CD8-positive, alpha-beta memory T cell (primary cell): ENCODE results near the gene DGKA. TPM values are rescaled to one million over a fixed set of nuclear protein-coding genes. Genes with fewer than 3 reads are reported as not detected.
A peak's percentile ranks its signal among the peaks of the same experiment; 100 is the strongest.
"Not testable (repeated sequence)": the region's sequence is repeated elsewhere in the genome, so short reads cannot be mapped to it uniquely, and the experiment has no call there.

Experiments
- CTCF ChIA-PET: fragments of 350-600 bp; sonication (Branson Sonifier 250); formaldehyde crosslinking; loops from one replicate; lab custom pipeline; 2021; ENCODE audit warnings: antibody characterized with exemption; lab: Charles Lee
- POLR2A ChIA-PET: fragments of 350-600 bp; sonication (Branson Sonifier 250); formaldehyde crosslinking; loops from one replicate; lab custom pipeline; 2021; ENCODE audit warnings: antibody characterized with exemption; lab: Charles Lee
- DNase-seq, 5 donors: peaks; one replicate each; pipeline versions ENCODE4 v3.0.0 to v3.0.0-alpha.2; 2020 to 2022; ENCODE audit warnings: mixed read lengths in 1 of 5
- H3K27ac ChIP-seq: one replicate; pipeline ENCODE4 v1.7.0; 2013; ENCODE audit warnings: low read depth, mild to moderate bottlenecking, low read length, moderate library complexity
- H3K27me3 ChIP-seq: 2 replicates; pipeline ENCODE4 v1.7.0; 2013; ENCODE audit warnings: low read length, mild to moderate bottlenecking; ENCODE audit not compliant: insufficient read depth, poor library complexity, severe bottlenecking
- H3K36me3 ChIP-seq: 2 replicates; pipeline ENCODE4 v1.7.0; 2013; ENCODE audit warnings: mild to moderate bottlenecking, low read length, moderate library complexity; ENCODE audit not compliant: insufficient read depth
- H3K4me1 ChIP-seq: 2 replicates; pipeline ENCODE4 v1.7.0; 2013; ENCODE audit warnings: mild to moderate bottlenecking, low read length, moderate library complexity; ENCODE audit not compliant: insufficient read depth
- H3K4me3 ChIP-seq: 2 replicates; pipeline ENCODE4 v1.7.0; 2013; ENCODE audit warnings: mild to moderate bottlenecking, low read length
- H3K9me3 ChIP-seq: 2 replicates; pipeline ENCODE4 v1.7.0; 2013; ENCODE audit warnings: mild to moderate bottlenecking, low read length
- H3K27ac Mint-ChIP-seq, 8 donors: one replicate each; pipeline ENCODE4 v1.8.0; 2020 to 2021; ENCODE audit warnings: mixed read lengths in 8 of 8, mild to moderate bottlenecking in 6 of 8, inconsistent platforms in 3 of 8, moderate library complexity in 3 of 8
- H3K27me3 Mint-ChIP-seq, 2 donors: one replicate each; pipeline ENCODE4 v1.8.0; 2020 to 2021; ENCODE audit warnings: mixed read lengths in 2 of 2, mild to moderate bottlenecking in 1 of 2, moderate library complexity in 1 of 2
- H3K36me3 Mint-ChIP-seq, 3 donors: one replicate each; pipeline ENCODE4 v1.8.0; 2020 to 2021; ENCODE audit warnings: mixed read lengths in 3 of 3, inconsistent platforms in 1 of 3, mild to moderate bottlenecking in 1 of 3
- H3K4me1 Mint-ChIP-seq, 3 donors: one replicate each; pipeline ENCODE4 v1.8.0; 2020 to 2021; ENCODE audit warnings: mixed read lengths in 3 of 3, inconsistent platforms in 1 of 3, mild to moderate bottlenecking in 1 of 3
- H3K4me3 Mint-ChIP-seq, 7 donors: one replicate each; pipeline ENCODE4 v1.8.0; 2020 to 2021; ENCODE audit warnings: mixed read lengths in 7 of 7, mild to moderate bottlenecking in 6 of 7, moderate library complexity in 4 of 7, inconsistent platforms in 2 of 7
- H3K9me3 Mint-ChIP-seq, 5 donors: one replicate each; pipeline ENCODE4 v1.8.0; 2020 to 2022; ENCODE audit warnings: mixed read lengths in 5 of 5, mild to moderate bottlenecking in 3 of 5, moderate library complexity in 2 of 5, inconsistent platforms in 1 of 5
- polyA plus RNA-seq: library from polyadenylated mRNA; unstranded; fragments of 300-500 nt; fragmentation: Illumina TruSeq; gene quantifications from one replicate; pipeline ENCODE4 v1.2.3, GENCODE V29; 2021
- total RNA-seq, 2 experiments: library from RNA; stranded (reverse); gene quantifications; one replicate each; pipeline ENCODE4 v1.2.3, GENCODE V29; 2021

DGKA gene
- total and polyA plus RNA-seq, 3 experiments from 2014 or later: 221 to 236 (median 234) TPM

DNA sequence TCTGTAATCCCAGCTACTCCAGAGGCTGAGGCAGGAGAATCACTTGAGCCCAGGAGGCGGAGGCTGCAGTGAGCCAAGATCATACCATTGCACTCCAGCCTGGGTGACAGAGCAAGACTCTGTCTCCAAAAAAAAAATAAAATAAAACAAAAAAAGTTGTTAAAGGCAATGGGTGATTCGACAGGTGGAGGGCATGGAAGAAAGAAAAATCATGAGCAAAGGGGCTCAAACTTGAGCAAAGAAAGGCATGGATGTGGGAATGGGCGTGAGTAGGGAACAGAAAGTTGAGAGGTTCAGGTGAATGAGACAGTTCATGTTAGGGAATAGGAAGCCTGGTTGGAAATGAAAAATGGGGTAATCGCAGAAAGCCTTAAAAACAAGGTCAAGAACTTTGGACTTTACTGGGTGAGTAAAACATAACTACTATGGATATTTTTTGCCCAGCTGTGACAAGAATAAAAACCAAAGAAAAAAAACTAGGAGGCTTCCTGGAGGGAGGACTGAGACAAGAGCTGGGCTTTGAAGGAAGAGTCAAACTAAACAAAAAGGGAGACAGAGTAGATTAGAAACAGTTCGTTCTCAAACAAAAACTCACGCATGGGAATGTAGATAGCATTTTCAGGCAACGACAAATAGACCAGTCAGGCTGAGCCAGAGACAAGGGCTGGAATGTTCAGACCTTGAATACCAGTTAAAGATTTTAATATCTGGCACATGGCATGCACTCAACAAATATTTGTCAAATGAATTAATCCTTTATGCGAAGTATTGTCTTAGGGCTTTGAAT, 22.0 kb upstream of the DGKA start:
- no peaks in the 10 kb centered on the region for H3K9me3 ChIP-seq
- no peaks in the 10 kb centered on the region for H3K27me3 ChIP-seq
- Mint-ChIP-seq H3K27ac (peak overlapping the region; percentile 8 to 93 (median 40)), H3K36me3 (peaks cover 0 to 25% (median 6%) of the 10 kb centered on the region in 3 donors), H3K4me3 (no peak overlapping the region), H3K9me3 (no peaks in the 10 kb centered on the region), H3K27me3 (peaks cover 0 to 2% of the 10 kb centered on the region in 2 donors), H3K4me1 (peaks cover 14 to 23% (median 22%) of the 10 kb centered on the region in 3 donors)
- peaks cover 10% of the 10 kb centered on the region for H3K36me3 ChIP-seq
- POLR2A ChIA-PET: no interaction called here
- H3K27ac ChIP-seq: no peak overlapping the region
- DNase-seq: no peak
- CTCF ChIA-PET: no interaction called here
- no peak overlapping the region for H3K4me3 ChIP-seq
- peaks cover 3% of the 10 kb centered on the region for H3K4me1 ChIP-seq

DNA sequence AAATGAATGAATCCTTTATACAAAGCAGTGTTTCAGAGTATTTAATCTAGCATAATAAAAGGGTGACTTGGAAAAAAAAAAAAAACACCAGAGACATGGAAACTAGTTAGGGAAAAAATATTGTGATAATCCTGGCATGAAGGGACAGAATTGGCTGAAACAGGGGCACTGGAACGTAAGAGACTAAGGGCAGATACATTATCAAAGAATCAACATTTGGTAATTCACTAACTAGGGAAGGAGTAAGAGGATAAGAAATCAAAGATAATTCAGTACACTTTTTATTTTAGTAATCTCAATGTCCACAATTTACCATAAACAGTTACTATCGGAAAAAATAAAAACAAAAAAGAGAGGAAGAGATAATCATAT, 21.5 kb upstream of the DGKA start:
- H3K9me3 ChIP-seq: no peaks in the 10 kb centered on the region
- peaks cover 9% of the 10 kb centered on the region for H3K4me1 ChIP-seq
- Mint-ChIP-seq H3K9me3 (no peaks in the 10 kb centered on the region), H3K4me1 (peaks cover 19 to 29% (median 28%) of the 10 kb centered on the region in 3 donors), H3K27me3 (peaks cover 0 to 2% of the 10 kb centered on the region in 2 donors), H3K36me3 (peaks cover 0 to 31% (median 9%) of the 10 kb centered on the region in 3 donors), H3K27ac (peak overlapping the region in 3 of 8 donors; percentile 5 to 56 (median 14)), H3K4me3 (no peak overlapping the region)
- H3K27me3 ChIP-seq: no peaks in the 10 kb centered on the region
- no peak for DNase-seq
- ChIA-PET CTCF (no interaction called here), POLR2A (no interaction called here)
- H3K36me3 ChIP-seq: peaks cover 14% of the 10 kb centered on the region
- no peak overlapping the region for H3K27ac ChIP-seq
- no peak overlapping the region for H3K4me3 ChIP-seq

GRCh38 chr12:55912908-55913307, 18.1 kb upstream of the DGKA start:
- H3K27ac ChIP-seq: no peak overlapping the region

DNA sequence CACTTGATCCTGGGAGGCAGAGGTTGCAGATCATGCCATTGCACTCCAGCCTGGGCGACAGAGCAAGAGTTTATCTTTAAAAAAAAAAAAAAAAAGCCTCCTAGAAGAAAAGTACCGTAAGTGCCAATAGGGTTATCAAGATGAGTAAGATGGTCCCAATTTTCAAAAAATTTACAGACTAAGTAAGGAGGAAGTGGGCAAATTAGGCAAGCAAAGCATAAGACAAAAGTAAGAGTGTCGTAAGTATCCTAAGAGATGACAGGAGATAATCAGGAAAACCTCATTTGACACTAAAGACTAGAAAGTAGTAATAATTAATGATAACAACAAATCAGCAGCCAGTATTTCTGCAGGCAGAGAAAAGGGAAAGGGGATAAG, 15.5 kb upstream of the DGKA start:
- DNase-seq: no peak
- H3K4me3 Mint-ChIP-seq: no peak overlapping the region
- H3K27ac Mint-ChIP-seq: peak overlapping the region in 2 of 8 donors; percentile 1 to 28
- Histone ChIP-seq H3K4me1 (peaks cover 27% of the 10 kb centered on the region), H3K9me3 (no peaks in the 10 kb centered on the region), H3K4me3 (no peak overlapping the region), H3K27ac (no peak overlapping the region), H3K36me3 (peaks cover 14% of the 10 kb centered on the region), H3K27me3 (no peaks in the 10 kb centered on the region)
- H3K4me1 Mint-ChIP-seq: peaks cover 26 to 57% (median 29%) of the 10 kb centered on the region in 3 donors
- peaks cover 0 to 2% of the 10 kb centered on the region in 2 donors for H3K27me3 Mint-ChIP-seq
- ChIA-PET CTCF (interaction anchor here (1.0 to 1.6 kb wide), 3 partner anchors 11 to 25 kb away, joined by 3 read pairs; no protein-coding TSS in a partner anchor), POLR2A (no interaction called here)
- peaks cover 0 to 46% (median 11%) of the 10 kb centered on the region in 3 donors for H3K36me3 Mint-ChIP-seq
- no peaks in the 10 kb centered on the region for H3K9me3 Mint-ChIP-seq

More at GRCh38 chr12:55912908-55913307, 18.1 kb upstream of the DGKA start:
- Histone ChIP-seq H3K27me3 (no peaks in the 10 kb centered on the region), H3K4me1 (peaks cover 22% of the 10 kb centered on the region), H3K4me3 (no peak overlapping the region), H3K9me3 (no peaks in the 10 kb centered on the region), H3K36me3 (peaks cover 14% of the 10 kb centered on the region)
- CTCF ChIA-PET: no interaction called here
- POLR2A ChIA-PET: no interaction called here
- DNase-seq: no peak
- no peaks in the 10 kb centered on the region for H3K9me3 Mint-ChIP-seq
- peaks cover 0 to 45% (median 11%) of the 10 kb centered on the region in 3 donors for H3K36me3 Mint-ChIP-seq
- H3K27ac Mint-ChIP-seq: peak overlapping the region in 2 of 8 donors; percentile 2 to 52
- H3K27me3 Mint-ChIP-seq: peaks cover 0 to 2% of the 10 kb centered on the region in 2 donors
- peaks cover 28 to 54% (median 39%) of the 10 kb centered on the region in 3 donors for H3K4me1 Mint-ChIP-seq
- no peak overlapping the region for H3K4me3 Mint-ChIP-seq

DNA sequence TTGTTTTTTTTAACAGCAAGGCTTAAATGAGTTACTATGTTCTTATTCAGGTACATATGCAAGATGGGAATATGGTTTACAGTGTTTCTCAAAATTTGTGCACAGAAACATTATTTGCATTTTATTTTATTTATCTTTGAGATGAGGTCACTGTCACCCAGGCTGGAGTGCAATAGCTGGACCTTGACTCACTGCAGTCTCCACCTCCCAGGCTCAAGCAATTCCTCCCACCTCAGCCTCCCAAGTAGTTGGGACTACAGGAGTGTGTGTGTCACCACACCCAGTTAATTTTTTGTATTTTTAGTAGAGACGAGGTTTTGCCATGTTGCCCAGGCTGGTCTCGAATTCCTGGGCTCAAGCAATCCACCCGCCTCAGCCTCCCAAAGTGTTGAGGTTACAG, 11.9 kb upstream of the DGKA start:
- Mint-ChIP-seq H3K27ac (peak overlapping the region in 1 of 8 donors; percentile 29), H3K4me1 (peaks cover 29 to 68% (median 40%) of the 10 kb centered on the region in 3 donors), H3K36me3 (peaks cover 0 to 48% (median 6%) of the 10 kb centered on the region in 3 donors)
- CTCF ChIA-PET: interaction anchor here (2.5 kb wide), 1 partner anchor 21 kb away, joined by 10 read pairs; no protein-coding TSS in a partner anchor
- H3K9me3 ChIP-seq, H3K36me3 ChIP-seq, POLR2A ChIA-PET, H3K9me3 Mint-ChIP-seq, H3K27ac ChIP-seq, H3K4me3 Mint-ChIP-seq, H3K27me3 Mint-ChIP-seq, H3K27me3 ChIP-seq, H3K4me3 ChIP-seq, DNase-seq: not testable (repeated sequence)
- peaks cover 40% of the 10 kb centered on the region for H3K4me1 ChIP-seq

DNA sequence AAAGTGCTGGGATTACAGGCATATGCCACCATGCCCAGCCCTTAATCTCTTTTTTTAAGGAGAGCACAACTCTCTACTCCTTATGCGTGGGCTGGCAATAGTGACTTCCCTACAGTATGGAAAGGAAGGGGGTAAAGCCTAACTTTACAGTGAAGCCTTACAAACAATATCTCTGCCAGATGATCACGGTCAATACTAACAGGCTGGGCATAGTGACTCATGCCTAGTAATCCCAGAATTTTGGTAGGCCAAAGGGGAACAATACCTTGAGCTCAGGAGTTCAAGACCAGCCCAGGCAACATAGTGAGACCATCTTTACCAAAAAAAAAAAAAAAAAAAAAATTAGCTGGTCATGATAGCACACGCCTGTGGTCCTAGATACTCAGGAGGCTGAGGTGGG, 8.8 kb upstream of the DGKA start:
- Histone ChIP-seq H3K27me3 (no peaks in the 10 kb centered on the region), H3K4me1 (peaks cover 42% of the 10 kb centered on the region), H3K27ac (no peak overlapping the region), H3K9me3 (no peaks in the 10 kb centered on the region), H3K4me3 (no peak overlapping the region), H3K36me3 (no peaks in the 10 kb centered on the region)
- H3K9me3 Mint-ChIP-seq: no peaks in the 10 kb centered on the region
- peaks cover 42 to 68% (median 48%) of the 10 kb centered on the region in 3 donors for H3K4me1 Mint-ChIP-seq
- peak overlapping the region in 4 of 8 donors; percentile 22 to 63 (median 50) for H3K27ac Mint-ChIP-seq
- CTCF ChIA-PET: no interaction called here
- H3K27me3 Mint-ChIP-seq: peaks cover 0 to 4% of the 10 kb centered on the region in 2 donors
- no peak overlapping the region for H3K4me3 Mint-ChIP-seq
- POLR2A ChIA-PET: interaction anchor here (0.6 kb wide), 1 partner anchor 93 kb away, joined by 3 read pairs; the partner anchor contains the start of gene DNAJC14
- peaks cover 0 to 44% (median 5%) of the 10 kb centered on the region in 3 donors for H3K36me3 Mint-ChIP-seq
- no peak for DNase-seq

GRCh38 chr12:55923648-55924047, 7.3 kb upstream of the DGKA start:
- H3K36me3 ChIP-seq, H3K27ac ChIP-seq, H3K9me3 ChIP-seq, H3K27me3 ChIP-seq, POLR2A ChIA-PET, H3K9me3 Mint-ChIP-seq, H3K4me3 ChIP-seq, H3K27me3 Mint-ChIP-seq, DNase-seq: not testable (repeated sequence)
- H3K4me3 Mint-ChIP-seq: peak overlapping the region in 1 of 7 donors; percentile 64
- peak overlapping the region in 4 of 8 donors; percentile 19 to 79 (median 62) for H3K27ac Mint-ChIP-seq
- H3K36me3 Mint-ChIP-seq: peaks cover 0 to 48% (median 5%) of the 10 kb centered on the region in 3 donors
- H3K4me1 ChIP-seq: peaks cover 42% of the 10 kb centered on the region
- CTCF ChIA-PET: interaction anchor here (0.7 to 8.7 kb wide), 2 partner anchors 14 to 185 kb away, joined by 3 to 96 read pairs; no protein-coding TSS in a partner anchor
- peaks cover 46 to 69% (median 48%) of the 10 kb centered on the region in 3 donors for H3K4me1 Mint-ChIP-seq

GRCh38 chr12:55925371-55925770, 5.6 kb upstream of the DGKA start:
- no peak for DNase-seq
- Mint-ChIP-seq H3K9me3 (no peaks in the 10 kb centered on the region), H3K4me3 (peak overlapping the region; percentile 5 to 100 (median 97)), H3K4me1 (peaks cover 56 to 70% (median 63%) of the 10 kb centered on the region in 3 donors), H3K27me3 (peaks cover 0 to 6% of the 10 kb centered on the region in 2 donors), H3K36me3 (peaks cover 0 to 43% (median 5%) of the 10 kb centered on the region in 3 donors), H3K27ac (peak overlapping the region in 7 of 8 donors; percentile 91 to 99 (median 97))
- Histone ChIP-seq H3K27ac (no peak overlapping the region), H3K9me3 (no peaks in the 10 kb centered on the region), H3K36me3 (no peaks in the 10 kb centered on the region), H3K27me3 (no peaks in the 10 kb centered on the region), H3K4me3 (peak overlapping the region; percentile 11), H3K4me1 (peaks cover 51% of the 10 kb centered on the region)
- ChIA-PET CTCF (interaction anchor here (0.9 to 8.7 kb wide), 8 partner anchors 10 to 186 kb away, joined by 3 to 96 read pairs (median 4); partner anchors contain the start of gene DNAJC14), POLR2A (interaction anchor here (1.3 to 1.4 kb wide), 2 partner anchors 48 to 96 kb away, joined by 6 to 12 read pairs; partner anchors contain the start of genes DNAJC14 and RAB5B)
